Measurements from ENCODE around the gene IL17C.
"Not testable (repeated sequence)": the region's sequence is repeated elsewhere in the genome, so short reads cannot be mapped to it uniquely, and the experiment has no call there.

The IL17C gene

GRCh38 chr16:88662843-88663606 lies 24.7 kb downstream of the IL17C start, which contains the start of gene MVD:
Gene MVD (minus strand): TSS chr16:88663091. CDS start chr16:88663080, 11 bp downstream.
- DNase-seq: peak; percentile 97

GRCh38 chr16:88665148-88665547 lies 26.8 kb downstream of the IL17C start:
- no peak for DNase-seq

- DNase-seq: no peak
These were observed 27.2 kb downstream of the IL17C start for GRCh38 chr16:88665570-88665969.

GRCh38 chr16:88667461-88667860 lies 29.1 kb downstream of the IL17C start:
- DNase-seq: no peak

DNA sequence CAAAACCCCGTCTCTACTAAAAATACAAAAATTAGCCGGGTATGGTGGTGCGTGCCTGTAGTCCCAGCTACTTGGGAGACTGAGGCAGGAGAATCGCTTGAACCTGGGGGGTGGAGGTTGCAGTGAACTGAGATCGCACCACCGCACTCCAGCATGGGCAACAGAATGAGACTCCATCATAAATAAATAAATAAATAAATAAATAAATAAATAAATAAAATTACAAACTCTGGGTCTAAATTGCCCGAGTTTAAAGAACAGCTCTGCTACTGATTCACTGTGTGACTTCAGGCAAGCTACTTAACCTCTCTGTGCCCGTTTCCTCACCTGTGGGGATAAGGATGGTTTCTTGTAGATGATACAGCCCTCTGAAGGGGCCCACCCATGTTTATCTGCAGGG lies 31.1 kb downstream of the IL17C start:
- DNase-seq: not testable (repeated sequence)

- no peak for DNase-seq
These were observed 31.6 kb downstream of the IL17C start for GRCh38 chr16:88669980-88670379.

DNA sequence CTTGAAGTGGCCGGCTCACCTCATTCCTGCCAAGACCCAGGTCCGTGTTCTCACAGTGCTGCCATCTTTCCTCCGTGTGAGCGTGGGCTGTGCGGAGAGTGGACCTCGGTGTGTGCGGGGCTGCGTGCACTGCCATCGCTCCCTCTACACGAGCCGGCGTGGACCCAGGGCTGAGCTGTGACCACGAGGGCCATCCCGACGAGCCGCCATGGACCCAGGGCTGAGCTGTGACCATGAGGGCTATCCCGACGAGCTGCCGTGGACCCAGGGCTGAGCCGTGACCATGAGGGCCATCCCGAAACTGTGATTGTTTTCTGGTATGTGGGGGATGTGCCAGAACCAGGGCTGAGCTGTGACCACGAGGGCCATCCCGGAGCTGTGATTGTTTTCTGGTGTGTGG lies 33.4 kb downstream of the IL17C start:
- no peak for DNase-seq

DNA sequence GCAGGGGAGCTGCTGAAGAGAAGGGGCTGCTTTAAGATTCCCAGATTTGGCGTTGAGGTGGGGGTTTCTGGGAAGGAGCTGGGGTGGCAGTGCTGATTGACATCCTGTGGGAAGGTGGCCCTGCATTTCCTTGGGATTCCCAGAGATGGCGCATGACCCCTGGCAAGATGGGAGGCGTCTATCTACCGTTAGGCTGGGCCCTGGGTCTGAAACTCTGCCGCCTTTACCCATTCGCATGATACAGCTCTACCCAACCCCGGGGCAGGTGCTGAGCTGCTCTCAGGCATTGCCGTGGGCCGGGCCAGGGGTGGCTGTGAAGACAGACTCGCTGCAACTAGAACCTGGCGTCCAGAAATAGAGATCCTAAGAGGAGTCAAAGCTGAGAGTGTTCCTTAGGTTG lies 34.4 kb downstream of the IL17C start:
- no peak for DNase-seq

- DNase-seq: no peak
These were observed 35.5 kb downstream of the IL17C start for GRCh38 chr16:88673716-88674379.

- DNase-seq: no peak
These were observed 38.3 kb downstream of the IL17C start for GRCh38 chr16:88676502-88677242.

DNA sequence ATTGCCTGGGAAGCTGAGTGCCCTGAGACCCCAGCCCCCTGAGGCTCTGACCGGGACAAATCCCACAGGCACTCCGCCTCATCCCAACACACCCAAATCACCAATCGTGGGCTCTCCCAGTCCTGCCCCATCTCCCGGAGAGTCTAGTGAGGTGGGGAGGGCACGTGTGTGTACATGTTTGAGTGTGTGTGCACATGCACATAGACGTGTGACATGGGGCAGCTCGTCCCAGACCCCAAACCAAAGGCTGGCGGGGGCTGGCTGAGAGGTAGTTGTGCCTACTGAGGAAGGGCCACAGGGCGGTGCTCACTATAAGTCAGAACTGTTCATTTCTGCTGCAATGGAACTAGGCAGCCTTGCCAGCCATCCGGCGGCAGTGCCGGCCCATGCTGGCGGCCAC lies 39.3 kb downstream of the IL17C start:
- DNase-seq: no peak

DNA sequence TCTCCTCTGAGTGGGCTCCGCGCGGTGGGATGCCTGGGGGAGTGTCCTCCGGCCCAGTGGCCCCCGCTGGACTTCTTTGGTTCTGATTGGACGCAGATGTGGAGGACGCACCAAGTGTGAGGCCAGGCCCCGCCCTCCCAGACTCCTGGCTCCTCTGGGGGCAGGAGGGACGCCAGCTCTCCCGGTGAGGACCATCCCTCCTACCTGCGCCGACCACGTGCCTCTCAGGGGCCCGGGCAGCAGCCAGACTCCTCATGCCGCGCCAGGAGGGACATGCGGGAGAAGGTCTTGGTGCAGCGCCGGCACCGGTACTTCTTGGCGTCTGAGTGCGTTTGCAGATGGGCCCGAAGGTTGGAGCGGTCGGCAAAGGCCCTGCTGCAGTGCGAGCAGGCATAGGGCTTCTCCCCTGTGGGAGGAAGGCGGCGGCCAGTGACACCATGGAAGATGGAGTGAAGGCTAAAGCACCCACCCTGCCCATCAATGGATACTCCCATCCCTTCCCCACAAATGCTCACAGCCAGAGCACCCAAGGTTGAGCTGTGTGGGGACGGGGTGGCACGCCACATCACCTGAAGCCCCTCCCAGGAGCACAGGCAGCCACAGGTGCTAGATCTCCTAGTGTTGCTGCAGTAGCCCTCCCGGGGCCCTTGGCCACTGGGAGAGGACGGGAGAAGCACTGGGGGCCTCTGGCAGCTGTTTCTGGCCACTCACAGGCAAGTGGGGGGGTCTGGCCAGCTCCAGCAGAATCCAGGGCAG lies 40.0 kb downstream of the IL17C start:
- DNase-seq: no peak

DNA sequence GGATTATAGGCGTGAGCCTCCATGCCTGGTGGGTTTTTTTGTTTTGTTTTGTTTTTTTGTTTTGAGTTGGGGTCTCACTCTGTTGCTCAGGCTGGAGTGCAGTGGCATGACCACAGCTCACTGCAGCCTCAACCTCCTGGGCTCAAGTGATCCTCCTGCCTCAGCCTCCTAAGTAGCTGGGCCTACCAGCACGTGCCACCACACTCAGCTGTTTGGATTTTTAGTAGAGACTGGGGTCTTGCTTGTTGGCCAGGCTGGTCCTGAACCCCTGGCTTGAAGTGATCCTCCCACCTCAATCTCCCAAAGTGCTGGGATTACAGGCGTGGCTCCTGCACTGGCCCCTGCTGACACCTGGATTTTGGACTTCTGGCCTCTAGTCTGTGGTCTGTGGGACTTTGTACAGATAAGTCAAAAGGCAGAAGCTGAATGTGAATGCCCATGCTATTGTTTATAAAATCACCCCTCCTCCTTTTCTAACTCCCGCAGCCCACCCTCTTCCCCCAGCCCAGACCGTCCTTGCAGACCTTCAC lies 42.2 kb downstream of the IL17C start:
- no peak for DNase-seq

DNA sequence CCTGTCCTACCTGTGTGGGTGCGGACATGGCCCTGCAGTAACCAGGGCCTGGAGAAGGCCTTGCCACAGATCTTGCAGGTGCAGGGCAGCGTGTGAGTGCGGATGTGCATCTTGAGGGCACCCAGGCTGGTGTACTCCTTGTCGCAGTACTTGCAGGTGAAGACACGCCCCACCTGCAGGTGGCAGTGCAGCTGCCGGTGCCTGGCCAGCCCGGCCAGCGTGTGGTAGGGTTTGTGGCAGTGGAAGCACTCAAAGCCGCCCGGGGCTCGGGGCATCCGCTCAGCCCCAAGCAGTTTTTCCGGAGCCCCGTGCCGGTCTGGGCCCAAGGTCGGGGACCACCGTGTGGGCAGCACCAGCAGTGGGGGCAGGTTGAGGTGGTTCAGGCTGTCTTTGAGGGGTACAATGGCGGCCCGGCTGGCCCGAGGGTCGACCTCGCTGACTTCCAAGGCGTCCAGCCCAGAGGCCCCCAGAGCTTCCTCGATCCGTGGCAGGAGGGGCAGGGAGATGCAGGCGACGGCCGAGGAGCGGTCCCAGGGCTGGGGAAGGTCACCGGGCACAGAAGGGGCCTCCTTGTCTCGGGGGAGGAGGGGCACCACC lies 42.8 kb downstream of the IL17C start:
- DNase-seq: no peak

DNA sequence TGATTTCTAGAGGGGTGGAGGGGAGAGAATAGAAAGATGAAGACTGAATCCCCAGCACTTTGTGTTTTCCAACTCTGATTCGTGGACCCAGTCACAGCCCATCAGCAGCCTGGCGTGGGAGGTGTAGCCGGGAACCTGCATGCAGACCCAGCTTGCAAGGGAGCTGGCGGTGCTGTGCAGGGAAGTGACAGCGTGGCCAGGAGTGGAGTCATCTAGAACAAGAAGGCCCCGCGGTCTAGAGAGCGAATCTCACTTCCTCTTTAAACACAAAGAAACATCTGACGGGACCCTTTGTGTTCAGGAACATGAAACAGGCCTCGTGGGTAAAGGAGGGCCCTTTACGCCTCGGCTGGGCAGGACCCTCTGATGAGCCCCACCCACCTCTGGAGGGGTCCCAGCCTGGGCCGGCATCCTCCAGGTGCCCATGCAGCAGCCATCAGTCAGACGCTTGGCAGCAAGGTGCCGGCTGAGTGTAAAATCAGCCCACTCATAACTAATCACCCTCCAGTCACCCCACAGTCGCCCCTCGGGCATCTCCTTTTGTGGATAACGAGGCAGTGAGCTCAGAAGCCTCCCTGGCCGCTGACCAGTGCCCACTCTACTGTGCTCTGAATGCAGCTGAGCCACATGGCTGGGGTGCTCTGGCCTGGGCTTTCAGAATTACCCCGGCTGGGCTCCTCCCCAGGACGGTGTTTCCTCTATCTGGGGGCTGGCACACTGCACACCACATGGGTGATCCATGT lies 43.5 kb downstream of the IL17C start:
- DNase-seq: peak; percentile 98

- peak; percentile 34 for DNase-seq
These were observed 46.3 kb downstream of the IL17C start for GRCh38 chr16:88684569-88685155.

GRCh38 chr16:88685156-88686061 lies 47.0 kb downstream of the IL17C start:
- DNase-seq: peak; percentile 76

- DNase-seq: no peak
These were observed 47.7 kb downstream of the IL17C start for GRCh38 chr16:88686062-88686438.

- DNase-seq: peak; percentile 72
These were observed 48.3 kb downstream of the IL17C start, which contains the start of gene SNAI3 for GRCh38 chr16:88686439-88687253. Gene SNAI3 (minus strand): TSS chr16:88686507. CDS start chr16:88686406, 101 bp downstream.
